ENCODE results near the gene PTGR1.

- TF ChIP-seq CTCF (IDR thresholded peaks at IDR 0.05) (no peak), POLR2A (IDR thresholded peaks at IDR 0.05) (peak; percentile 78 to 79)
Measured at GRCh38 chr9:111525056-111525977, 74.1 kb downstream of the PTGR1 start, which contains the start of gene ZNF483.

Measured in adrenal gland (tissue), 5 donors.